NCI-H748 treated with DMSO at 0.1 percent for 48 hours (cell line): ENCODE measurements around the gene MPI.
A peak's percentile ranks its signal among the peaks of the same experiment; 100 is the strongest.

Source experiments
- DNase-seq: peaks from one replicate; lab custom pipeline; 2025; lab: John Stamatoyannopoulos, UW

MPI gene

GRCh38 chr15:74889883-74890664, at the start of gene MPI:
MPI (plus strand) TSS chr15:74890042; CDS start chr15:74890074, 32 bp downstream.
- peak; percentile 47 for DNase-seq

- DNase-seq: no peak
These were observed 48.7 kb upstream of the MPI start for GRCh38 chr15:74840851-74841775.

- no peak for DNase-seq
These were observed 47.9 kb upstream of the MPI start for GRCh38 chr15:74841891-74842373.

- peak; percentile 79 for DNase-seq
These were observed 47.0 kb upstream of the MPI start, which contains the start of gene ULK3 for GRCh38 chr15:74842581-74843444. ULK3 (minus strand) TSS chr15:74843156; CDS start chr15:74843105, 51 bp downstream.

- DNase-seq: no peak
These were observed 46.4 kb upstream of the MPI start for GRCh38 chr15:74843445-74843828.

GRCh38 chr15:74843891-74844299, 45.9 kb upstream of the MPI start:
- DNase-seq: no peak

- no peak for DNase-seq
These were observed 45.3 kb upstream of the MPI start for GRCh38 chr15:74844319-74845207.

GRCh38 chr15:74845208-74845568, 44.7 kb upstream of the MPI start:
- DNase-seq: no peak

GRCh38 chr15:74845581-74845980, 44.3 kb upstream of the MPI start:
- DNase-seq: no peak

GRCh38 chr15:74847432-74847831, 42.4 kb upstream of the MPI start:
- DNase-seq: no peak

- no peak for DNase-seq
These were observed 39.4 kb upstream of the MPI start for GRCh38 chr15:74850393-74850792.

- no peak for DNase-seq
These were observed 37.9 kb upstream of the MPI start for GRCh38 chr15:74851960-74852359.

- no peak for DNase-seq
These were observed 35.3 kb upstream of the MPI start for GRCh38 chr15:74854453-74855022.

- no peak for DNase-seq
These were observed 34.0 kb upstream of the MPI start for GRCh38 chr15:74855857-74856256.

- no peak for DNase-seq
These were observed 33.3 kb upstream of the MPI start for GRCh38 chr15:74856537-74856936.

- no peak for DNase-seq
These were observed 32.7 kb upstream of the MPI start for GRCh38 chr15:74857082-74857655.

GRCh38 chr15:74857671-74858368, 32.0 kb upstream of the MPI start:
- no peak for DNase-seq

GRCh38 chr15:74858369-74858740, 31.5 kb upstream of the MPI start:
- no peak for DNase-seq

GRCh38 chr15:74863239-74864056, 26.4 kb upstream of the MPI start:
- no peak for DNase-seq
